ENCODE results near the gene TAS2R60. TPM values are rescaled to one million over a fixed set of nuclear protein-coding genes. Genes with fewer than 3 reads are reported as not detected.

Gene TAS2R60
- total and polyA plus RNA-seq, 3 donors from 2014 or later = not detected

DNA sequence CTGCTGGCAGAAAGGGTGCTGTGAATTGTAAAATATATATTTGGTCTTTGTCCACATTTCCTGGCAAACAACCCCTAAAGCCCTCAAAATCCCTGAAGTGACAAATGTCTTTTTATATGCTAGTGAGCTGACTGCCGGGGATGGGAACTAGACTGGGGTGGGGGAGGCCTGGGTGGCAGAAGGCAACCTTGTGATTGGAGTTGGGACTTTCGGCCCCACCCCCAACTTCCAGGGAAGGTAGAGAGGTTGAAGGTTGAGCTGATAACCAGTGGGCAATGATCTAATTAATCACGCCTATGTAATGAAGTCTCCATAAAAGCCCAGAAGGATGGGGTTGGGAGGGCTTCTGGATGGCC is 37.3 kb upstream of the TAS2R60 start:
- 83 to 94% methylated on average over 3 of the region's 3 CpGs for WGBS, 2 donors
- no peak for DNase-seq

DNA sequence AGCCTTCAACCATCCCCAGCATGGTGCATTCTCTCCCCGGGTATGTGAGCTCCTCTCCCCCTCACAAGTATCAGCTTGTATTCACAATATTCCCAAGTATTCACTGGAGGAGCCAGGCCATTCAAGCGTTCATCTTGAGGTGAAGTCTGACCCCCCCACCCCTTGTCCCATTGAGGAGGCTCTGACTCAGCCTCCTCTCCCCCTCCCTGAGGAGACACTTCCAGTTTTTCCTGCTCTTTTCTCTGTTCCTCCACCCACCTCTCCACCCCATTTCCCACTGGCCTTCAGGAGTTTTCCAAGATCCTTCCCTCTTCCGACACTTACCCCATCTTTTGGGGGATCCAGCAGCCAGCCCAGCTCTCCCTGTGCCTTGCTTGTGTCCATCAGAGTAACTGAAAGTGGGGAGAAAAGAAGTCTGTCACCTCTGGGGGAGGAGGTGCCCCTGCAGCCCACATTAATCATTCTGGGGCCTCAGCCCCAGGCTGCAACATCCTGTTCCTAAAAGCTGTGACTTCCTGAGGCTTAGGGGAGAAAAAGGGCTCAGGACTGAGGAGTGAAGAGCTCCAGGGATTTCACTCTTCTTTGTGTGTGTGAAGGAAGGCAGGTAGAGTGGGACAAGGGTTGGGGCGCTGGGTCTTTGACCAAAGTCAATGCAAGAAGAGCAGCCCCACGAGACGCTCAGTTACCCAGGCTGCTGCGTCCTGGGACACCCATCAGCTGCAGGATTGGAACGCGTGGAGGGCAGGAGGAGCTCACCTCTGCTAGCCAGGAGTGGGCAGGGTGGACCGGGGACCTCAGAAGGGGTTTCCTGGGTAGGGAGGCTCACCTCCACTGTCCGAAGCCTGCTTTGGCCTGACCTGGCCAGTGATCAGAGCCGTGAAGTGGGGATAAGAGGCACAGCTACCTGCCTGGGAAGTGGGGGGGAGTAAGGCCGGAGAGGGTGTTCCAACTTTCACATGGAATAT is 35.7 kb upstream of the TAS2R60 start:
- Histone ChIP-seq H3K4me3 (no peak overlapping the region), H3K27ac (no peak overlapping the region)
- WGBS, 2 donors = 40 to 62% methylated on average over 9 to 13 of the region's 13 CpGs

More for the DNA sequence above, 37.3 kb upstream of the TAS2R60 start:
- Histone ChIP-seq H3K27ac (no peak overlapping the region), H3K9me3 (no peaks in the 10 kb centered on the region), H3K36me3 (ENCODE audit: low read depth, missing control alignments) (no peaks in the 10 kb centered on the region), H3K4me1 (peaks cover 7% of the 10 kb centered on the region), H3K4me3 (no peak overlapping the region), H3K27me3 (no peaks in the 10 kb centered on the region)
- intact Hi-C loops (cut with DNase I; ENCODE audit: low total_unique reads) = no loop called here
- no peak for TF ChIP-seq POLR2A (IDR thresholded peaks at IDR 0.05)
- TF ChIP-seq, protein P1, sequence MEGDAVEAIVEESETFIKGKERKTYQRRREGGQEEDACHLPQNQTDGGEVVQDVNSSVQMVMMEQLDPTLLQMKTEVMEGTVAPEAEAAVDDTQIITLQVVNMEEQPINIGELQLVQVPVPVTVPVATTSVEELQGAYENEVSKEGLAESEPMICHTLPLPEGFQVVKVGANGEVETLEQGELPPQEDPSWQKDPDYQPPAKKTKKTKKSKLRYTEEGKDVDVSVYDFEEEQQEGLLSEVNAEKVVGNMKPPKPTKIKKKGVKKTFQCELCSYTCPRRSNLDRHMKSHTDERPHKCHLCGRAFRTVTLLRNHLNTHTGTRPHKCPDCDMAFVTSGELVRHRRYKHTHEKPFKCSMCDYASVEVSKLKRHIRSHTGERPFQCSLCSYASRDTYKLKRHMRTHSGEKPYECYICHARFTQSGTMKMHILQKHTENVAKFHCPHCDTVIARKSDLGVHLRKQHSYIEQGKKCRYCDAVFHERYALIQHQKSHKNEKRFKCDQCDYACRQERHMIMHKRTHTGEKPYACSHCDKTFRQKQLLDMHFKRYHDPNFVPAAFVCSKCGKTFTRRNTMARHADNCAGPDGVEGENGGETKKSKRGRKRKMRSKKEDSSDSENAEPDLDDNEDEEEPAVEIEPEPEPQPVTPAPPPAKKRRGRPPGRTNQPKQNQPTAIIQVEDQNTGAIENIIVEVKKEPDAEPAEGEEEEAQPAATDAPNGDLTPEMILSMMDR (IDR thresholded peaks at IDR 0.05) = no peak

GRCh38 chr7:143408252-143408685 is 35.0 kb upstream of the TAS2R60 start:
- WGBS, 2 donors = 43 to 57% methylated on average over 8 to 14 of the region's 20 CpGs
- H3K4me3 ChIP-seq = peak overlapping the region in 1 of 2 donors; percentile 18
- H3K9me3 ChIP-seq = no peaks in the 10 kb centered on the region
- H3K27ac ChIP-seq = no peak overlapping the region
- no peak for DNase-seq
- H3K4me1 ChIP-seq = peaks cover 7% of the 10 kb centered on the region
- intact Hi-C loops (cut with DNase I; ENCODE audit: low total_unique reads) = no loop called here
- TF ChIP-seq POLR2A (IDR thresholded peaks at IDR 0.05) = no peak
- TF ChIP-seq, protein P1 (IDR thresholded peaks at IDR 0.05) = no peak
- H3K36me3 ChIP-seq (ENCODE audit: low read depth, missing control alignments) = no peaks in the 10 kb centered on the region
- no peaks in the 10 kb centered on the region for H3K27me3 ChIP-seq

More for the DNA sequence above, 35.7 kb upstream of the TAS2R60 start:
- Histone ChIP-seq H3K27me3 (no peaks in the 10 kb centered on the region), H3K36me3 (ENCODE audit: low read depth, missing control alignments) (no peaks in the 10 kb centered on the region), H3K4me1 (peaks cover 7% of the 10 kb centered on the region), H3K9me3 (no peaks in the 10 kb centered on the region)
- TF ChIP-seq POLR2A (IDR thresholded peaks at IDR 0.05) = no peak
- TF ChIP-seq, protein P1 (IDR thresholded peaks at IDR 0.05) = no peak
- intact Hi-C loops (cut with DNase I; ENCODE audit: low total_unique reads) = no loop called here
- no peak for DNase-seq

DNA sequence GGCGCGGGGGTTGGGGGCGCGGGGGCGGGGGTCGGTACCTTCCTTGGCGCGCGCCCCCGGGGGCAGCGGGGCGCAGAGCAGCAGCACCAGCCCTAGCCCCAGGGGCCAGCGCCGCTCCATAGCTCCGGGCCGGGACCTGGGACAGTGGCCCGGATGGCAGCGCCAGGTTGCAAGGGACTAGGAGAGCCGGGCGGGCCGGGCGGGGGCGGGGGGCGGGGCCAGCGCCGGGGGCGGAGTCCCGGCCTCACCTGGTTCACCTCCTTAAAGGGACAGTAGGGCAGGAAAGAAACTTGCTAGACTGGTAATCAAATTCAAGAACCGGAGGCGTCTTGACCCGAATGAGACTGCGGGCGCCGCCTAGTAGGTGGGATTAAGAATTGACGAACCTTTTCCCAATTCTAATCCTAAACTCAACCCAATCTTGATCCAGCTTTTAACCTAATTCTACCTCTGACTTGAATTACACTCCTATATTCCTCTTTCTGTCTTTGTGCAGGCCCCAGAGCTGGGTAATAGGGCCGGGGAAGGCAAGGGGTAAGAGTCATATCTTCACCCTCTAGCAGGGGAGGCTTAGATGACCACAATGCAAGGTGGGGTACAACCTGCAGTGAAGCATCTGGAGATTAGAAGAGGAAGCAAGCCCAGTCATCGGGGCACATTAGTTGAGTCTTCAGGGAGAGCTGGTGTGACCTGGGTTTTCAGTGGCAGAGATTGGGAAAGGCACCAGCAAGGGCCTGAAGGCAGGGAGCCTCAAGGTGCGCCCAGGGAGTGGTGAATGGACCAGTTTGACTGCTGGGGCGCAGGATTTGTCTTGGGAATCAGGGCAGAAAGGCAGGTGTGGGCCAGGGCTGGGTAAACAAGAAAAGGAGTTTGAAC is 34.3 kb upstream of the TAS2R60 start, which contains the start of gene EPHA1:
Gene EPHA1, minus strand, starts transcription at position 171 of the 876 bp plus-strand sequence. Its CDS starts 51 bp downstream, at position 120.
- Histone ChIP-seq H3K27me3 (no peaks in the 10 kb centered on the region), H3K4me1 (peaks cover 7% of the 10 kb centered on the region), H3K9me3 (no peaks in the 10 kb centered on the region), H3K36me3 (ENCODE audit: low read depth, missing control alignments) (no peaks in the 10 kb centered on the region), H3K27ac (no peak within 1 kb of the TSS), H3K4me3 (peak within 1 kb of the TSS in 1 of 2 donors; percentile 18)
- TF ChIP-seq POLR2A (IDR thresholded peaks at IDR 0.05) = no peak
- TF ChIP-seq, protein P1 (IDR thresholded peaks at IDR 0.05) = no peak
- intact Hi-C loops (cut with DNase I; ENCODE audit: low total_unique reads) = no loop called here
- no peak for DNase-seq
- WGBS, 2 donors = 15% methylated on average over 15 to 36 of the region's 39 CpGs

Measured in testis (tissue), 3 donors.